GM21390 (cell line): Measurements from ENCODE around the gene KCNK16.
"Not testable (repeated sequence)": the region's sequence is repeated elsewhere in the genome, so short reads cannot be mapped to it uniquely, and the experiment has no call there.

Experiments
- ATAC-seq: cut with Tn5 transposase; IDR thresholded peaks from one replicate; pipeline ENCODE4 v1.9.1; 2021; ENCODE audit not compliant: unreplicated experiment

KCNK16 gene

DNA sequence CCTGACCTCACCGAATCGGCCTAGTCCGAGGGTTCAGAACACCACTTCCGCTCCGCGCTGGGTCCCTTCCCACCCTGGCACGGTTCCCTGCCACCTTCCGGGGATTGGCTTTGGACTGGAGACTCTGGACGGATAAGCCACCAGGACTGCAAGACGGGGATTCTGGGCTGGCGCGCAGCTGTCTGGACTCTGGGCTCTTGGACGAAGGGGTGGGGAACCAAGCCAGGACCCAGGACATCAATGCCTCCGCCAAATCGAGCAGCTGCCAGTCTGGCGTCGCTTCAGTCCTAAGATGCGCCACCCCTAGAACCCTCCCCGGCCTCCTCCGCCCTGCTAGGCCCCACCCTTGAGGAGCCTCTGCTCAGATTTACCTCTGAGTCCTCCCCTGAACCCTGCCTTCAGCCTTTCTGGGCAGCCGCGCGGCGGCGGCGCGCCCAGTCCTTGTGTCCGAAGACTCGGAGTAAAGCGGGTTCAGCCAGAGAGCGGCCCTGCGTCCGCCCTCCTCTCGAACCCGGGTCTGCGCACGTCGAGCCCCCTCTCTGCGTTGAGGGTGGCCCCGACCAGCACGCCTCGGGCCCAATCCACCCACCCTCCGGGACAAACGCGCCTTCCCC, 9.5 kb downstream of the KCNK16 start:
- ATAC-seq: no peak

GRCh38 chr6:39310542-39310941, 12.0 kb downstream of the KCNK16 start:
- ATAC-seq: no peak

DNA sequence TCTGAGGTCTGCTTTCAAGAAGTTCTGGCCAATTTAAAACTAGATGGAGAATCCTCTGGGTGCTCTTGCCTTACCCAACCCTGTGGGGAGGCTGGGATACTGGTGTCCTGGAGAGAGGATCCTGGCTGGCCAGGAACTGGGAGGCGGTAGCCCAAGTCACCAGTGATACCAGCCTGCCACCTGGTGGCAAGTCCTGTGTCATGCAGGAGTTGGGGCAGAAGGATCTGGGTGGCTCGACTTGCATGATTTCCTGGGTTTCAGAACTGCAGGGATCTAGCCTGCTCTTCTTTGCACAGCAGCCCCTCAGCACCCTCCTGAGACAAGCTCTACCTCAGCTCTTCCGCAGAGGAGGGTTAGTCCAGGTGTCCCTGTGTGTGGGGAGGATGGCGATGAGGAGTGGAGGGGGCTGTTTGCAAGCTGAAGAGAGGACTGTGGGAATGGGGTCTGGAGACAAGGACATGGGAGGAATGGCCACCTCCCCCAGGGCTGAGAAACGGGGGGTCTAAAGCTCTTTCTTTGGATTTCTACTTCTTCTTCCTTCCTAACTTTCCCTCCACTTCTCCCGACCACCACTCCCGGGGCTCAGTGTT, 12.5 kb downstream of the KCNK16 start:
- peak; percentile 64 for ATAC-seq

DNA sequence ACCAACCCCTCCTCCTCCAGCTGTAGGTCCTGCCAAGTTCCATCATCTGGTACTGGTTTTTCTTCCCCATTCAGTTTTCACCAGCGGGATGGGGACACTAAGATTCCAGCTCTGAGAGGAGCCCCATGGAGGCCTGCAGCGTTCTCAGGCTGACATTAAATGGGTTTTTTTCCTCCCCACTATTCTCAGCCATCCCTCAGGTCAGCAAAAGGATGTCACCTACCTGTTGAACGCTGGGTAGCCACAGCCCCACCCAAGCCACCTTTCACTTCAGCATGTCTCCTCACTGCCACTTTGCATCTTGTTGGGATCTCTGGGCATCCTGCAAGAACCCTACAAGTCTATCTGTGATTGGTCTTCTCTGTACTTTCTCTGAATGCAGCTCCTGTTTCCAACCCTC, 15.0 kb downstream of the KCNK16 start:
- no peak for ATAC-seq

DNA sequence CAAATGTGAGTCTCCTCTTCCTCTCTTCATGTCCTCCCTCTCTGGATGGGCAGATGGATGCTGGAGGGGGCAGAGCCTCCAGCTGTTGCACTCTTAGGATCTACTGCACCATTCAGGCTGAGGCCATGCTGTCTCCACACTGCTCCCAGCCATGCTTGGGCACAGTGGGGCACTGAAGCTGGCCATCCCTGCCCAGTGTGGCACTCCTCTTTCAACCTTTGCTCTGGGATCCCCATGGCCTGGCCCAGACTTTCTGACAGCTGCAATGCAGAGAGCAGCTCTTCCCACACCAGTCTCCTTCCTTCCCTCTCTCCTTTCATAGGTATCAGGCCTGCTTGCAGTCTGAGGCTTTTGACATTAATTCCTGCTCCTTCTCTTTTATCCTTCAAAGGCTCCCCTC, 17.6 kb downstream of the KCNK16 start:
- ATAC-seq: no peak

DNA sequence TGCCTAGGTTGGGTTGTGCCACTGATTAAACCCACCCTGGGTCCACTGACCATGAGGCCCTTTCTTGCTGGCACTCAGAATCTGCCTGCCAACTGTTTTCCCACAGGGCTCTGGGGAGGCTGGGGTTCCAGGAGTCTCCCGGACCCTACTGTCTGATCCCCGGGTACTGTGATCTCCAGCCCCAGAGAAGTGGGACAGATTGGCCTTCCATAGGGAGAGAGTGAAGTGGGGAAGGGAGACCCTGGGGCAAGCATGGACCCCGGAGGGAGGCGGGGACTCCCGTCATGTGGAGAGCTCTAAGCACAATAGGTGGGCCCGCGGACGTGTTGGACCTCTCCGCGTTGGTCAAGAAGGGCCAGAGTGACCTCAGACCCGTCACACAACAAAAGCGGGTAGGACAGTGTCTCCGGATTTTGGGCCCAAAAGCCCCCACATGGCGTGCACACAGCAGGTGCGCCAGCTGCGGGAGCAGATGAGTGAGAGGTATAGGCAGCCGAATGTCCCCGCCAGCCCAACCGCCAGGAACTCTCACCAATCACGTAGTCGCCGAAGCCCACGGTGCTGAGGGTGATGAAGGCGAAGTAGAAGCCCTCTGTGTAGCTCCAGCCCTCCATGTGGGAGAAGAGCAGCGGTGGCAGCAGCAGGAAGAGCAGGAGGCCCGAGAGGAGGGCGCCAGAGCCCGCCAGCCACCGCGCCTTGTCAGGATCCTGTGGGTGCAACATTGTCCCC, 18.9 kb downstream of the KCNK16 start:
- ATAC-seq: no peak

GRCh38 chr6:39302669-39303424, 19.7 kb downstream of the KCNK16 start:
- ATAC-seq: peak; percentile 87

DNA sequence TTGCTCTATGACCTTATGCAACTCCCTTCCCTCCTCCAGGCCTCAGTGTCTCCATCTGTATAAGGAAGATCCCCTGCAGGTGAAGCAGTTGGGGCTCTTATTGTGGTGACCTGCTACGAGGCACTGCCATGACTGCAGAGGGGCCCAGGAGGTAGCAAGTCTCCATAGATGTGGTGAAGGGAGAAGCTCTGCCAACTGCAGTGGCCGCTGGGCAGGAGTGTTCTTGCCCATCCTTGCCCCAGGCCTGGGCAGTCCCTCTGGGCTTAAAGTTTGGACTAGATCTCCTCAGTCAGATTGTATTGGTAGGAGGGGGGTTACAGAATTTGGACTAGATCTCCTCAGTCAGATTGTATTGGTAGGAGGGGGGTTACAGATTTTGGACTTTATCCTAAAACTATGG, 20.5 kb downstream of the KCNK16 start:
- no peak for ATAC-seq

- no peak for ATAC-seq
Observed at GRCh38 chr6:39301606-39302005, 20.9 kb downstream of the KCNK16 start.

DNA sequence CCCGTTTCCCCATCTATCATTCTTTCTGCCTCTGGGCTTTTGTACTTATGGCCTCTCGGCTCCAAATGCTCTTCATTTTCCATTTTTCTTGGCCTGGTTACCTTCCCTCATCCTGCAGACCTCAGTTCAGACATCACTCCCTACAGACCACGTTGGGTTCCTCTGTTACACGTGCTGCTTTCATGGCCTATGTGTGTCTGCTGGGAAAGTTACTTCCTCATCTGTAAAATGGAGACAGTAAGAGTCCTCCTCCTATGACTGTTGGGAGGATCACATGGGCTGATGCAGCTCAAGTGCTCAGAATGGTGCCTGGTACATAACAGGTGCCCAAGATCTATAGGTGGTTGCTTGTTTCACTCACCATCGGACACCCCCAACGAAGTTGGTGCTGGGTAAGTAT, 21.8 kb downstream of the KCNK16 start:
- ATAC-seq: no peak

- no peak for ATAC-seq
Observed at GRCh38 chr6:39298061-39298460, 24.4 kb downstream of the KCNK16 start.

DNA sequence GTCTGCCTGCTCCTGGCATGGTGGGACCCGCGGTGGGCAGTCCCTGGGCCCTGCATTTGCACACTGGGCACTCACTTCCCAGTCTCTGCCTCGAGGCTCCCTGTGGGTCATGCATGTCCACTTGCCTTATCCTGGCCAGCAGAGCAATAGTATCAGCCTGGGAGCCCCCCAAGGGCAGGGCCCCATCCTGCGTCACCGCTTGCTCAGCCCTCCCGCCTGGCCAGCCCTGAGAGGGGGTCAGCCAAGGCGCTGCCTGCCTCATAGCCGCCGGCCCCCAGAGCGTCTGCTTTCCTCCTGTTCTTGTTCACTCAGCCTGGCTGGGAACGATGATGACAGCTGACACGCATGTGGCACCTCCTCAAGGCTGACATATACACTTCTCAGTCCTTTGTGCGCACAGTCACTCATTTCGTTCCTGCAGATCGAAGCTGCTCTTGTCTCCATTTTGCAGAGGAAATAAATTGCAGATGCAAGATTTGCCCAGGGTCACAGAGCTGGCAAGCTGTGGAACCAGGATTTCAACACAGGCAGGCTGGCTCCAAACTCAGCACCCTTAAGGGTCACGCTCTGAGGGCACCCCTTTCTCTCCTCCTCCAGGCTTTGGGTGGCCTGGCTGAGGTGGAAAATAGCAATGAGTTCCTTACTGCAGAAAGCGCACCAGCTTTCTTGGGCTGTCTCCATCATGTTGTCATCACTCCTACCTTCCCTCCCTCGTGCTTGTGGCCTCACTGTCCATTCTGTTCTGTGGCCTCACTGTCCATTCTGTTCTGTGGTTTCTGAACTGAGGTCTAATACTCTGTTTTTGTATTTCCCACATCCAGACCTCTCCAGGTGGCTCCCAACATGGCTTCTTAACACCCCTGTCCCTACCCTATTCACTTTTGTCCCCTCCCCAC, 25.5 kb downstream of the KCNK16 start:
- ATAC-seq: no peak

- no peak for ATAC-seq
Observed at GRCh38 chr6:39295611-39296011, 26.9 kb downstream of the KCNK16 start.

DNA sequence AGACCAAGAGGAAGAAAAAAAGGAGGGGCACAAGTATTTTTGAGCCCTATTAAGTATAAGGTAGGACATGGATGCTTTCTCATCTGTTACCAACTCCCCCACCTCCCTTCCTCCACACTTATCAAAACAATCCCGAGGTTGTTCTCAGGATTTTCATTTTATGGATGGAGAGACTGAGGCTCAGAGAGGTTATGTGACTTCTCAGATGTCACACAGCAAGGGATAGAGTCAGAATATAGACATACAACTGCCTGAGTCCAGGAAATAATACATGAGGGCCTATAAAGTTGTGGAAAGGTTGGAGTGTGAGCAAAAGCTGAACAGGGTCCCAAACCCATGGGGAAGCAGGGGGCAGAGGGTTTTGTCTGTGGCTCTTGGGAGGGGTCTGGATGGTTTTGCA, 27.6 kb downstream of the KCNK16 start:
- no peak for ATAC-seq

DNA sequence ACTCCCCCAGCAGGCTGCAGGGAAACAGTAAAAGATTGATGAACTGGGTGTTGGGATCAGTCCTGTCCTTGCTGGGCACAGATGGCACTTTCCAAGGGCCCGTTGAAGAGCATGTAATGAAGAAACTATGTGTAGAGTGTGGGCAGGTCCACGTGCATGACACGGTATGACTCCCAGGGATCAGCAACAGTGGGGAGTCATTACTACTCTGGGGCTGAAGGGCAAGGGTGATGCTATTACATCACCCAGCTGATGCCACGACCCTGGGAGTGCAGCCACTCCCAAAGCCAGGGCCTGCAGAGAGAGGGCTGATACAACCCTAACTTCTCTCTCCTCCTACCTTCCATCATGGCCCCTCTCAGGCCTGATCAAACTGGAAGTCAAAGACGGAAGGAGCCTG, 28.4 kb downstream of the KCNK16 start:
- ATAC-seq: no peak

DNA sequence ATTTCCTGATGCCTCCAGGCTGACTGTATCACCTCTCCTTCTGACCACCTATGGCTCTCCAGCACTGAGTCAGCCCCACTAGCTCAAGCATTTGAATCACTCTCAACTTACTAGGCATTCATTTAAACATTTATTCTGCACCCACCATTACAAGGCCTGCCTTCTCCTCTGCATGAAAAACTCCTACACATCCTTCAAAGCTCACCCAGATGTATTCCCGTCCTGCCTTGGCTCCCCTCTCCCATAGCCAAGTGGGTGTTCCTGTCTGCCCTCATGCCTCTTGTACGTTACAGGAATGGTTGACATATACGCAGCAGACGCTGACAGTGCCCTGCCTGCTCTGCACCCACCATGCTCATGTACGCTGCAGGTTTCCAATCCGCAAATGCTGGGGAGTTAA, 29.9 kb downstream of the KCNK16 start:
- no peak for ATAC-seq

DNA sequence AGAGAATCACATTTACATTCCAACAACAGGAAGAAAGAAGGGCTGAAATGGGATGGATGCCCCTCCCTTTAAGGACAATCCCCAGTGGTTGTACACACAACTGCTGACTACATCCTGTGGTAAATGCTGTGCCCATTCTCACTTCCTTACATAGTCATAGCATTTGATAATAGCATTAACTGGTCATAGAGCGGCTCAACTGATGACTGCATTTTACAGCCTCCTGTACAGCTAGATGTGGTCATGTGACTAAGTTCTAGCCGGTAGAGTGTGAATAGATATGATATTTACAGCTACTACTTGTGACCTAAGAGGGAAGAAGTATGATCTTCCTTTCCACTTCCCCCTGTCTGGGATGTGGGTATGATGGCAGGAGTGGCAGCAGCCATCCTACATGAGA, 33.0 kb downstream of the KCNK16 start:
- ATAC-seq: no peak

DNA sequence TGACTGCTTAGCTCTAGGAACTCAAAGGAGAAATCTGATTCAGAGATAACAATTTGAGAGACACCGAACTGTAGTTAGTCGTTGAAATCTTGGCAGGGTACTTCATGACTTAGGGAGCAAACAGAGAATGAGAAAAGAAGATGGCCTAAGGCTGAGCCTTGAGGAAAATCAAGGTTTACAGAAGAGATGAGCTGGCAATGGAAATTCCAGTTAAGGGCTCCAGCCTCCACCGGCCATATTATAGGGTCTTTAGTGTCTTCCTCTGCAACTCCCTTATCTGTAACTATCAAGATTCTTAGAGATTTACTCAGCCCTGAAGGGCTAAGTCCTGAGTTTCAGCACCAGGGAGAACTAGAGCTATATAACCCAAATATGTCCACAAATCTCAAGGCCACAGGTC, 34.9 kb downstream of the KCNK16 start:
- ATAC-seq: no peak

DNA sequence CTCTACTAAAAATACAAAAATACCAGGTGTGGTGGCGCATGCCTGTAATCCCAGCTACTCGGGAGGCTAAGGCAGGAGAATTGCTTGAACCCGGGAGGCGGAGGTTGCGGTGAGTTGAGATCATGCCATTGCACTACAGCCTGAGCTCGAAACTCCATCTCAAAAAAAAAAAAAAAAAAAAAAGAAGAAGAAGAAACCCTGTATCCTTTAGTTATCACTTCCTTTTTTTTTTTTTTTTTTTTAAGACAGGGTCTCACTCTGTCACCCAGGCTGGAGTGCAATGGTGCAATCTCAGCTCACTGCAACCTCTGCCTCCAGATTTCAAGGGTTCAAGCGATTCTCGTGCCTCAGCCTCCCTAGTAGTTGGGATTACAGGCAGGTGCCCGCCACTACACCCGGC, 35.9 kb downstream of the KCNK16 start:
- not testable (repeated sequence) for ATAC-seq

DNA sequence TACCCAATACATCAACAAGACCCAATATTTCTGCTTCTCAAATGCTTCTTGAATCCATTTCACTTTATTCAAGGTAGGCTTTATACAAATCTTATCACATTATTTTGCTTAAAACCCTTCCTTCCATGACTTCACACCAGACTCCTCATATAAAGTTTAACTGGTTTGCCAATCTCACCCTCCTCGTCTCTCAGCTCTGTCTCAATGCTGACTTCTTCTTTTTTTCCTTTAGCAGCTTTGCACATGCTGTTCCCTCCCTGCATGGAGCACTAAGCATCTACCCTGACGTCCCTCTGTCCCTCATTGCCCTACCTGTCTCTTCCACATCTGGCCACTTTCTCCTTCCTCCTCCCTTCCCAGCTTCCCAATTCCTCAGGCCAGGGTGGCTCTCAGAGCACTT, 39.7 kb downstream of the KCNK16 start:
- no peak for ATAC-seq
